ENCODE data around the gene CHRNA4. TPM values are rescaled to one million over a fixed set of nuclear protein-coding genes. Genes with fewer than 3 reads are reported as not detected.
"Not testable (repeated sequence)": the region's sequence is repeated elsewhere in the genome, so short reads cannot be mapped to it uniquely, and the experiment has no call there.

The CHRNA4 gene
- total and polyA plus RNA-seq, 7 donors: 0.01 to 0.41 (median 0.24) TPM; not detected in 4

- H3K27ac ChIP-seq: no peak overlapping the region
- peak in 1 of 2 donors; percentile 6 for DNase-seq
- H3K36me3 ChIP-seq (ENCODE audit: insufficient read depth in 1 of 2, low read depth in 1 of 2): no peaks in the 10 kb centered on the region
- WGBS, 3 donors: 50 to 60% (median 55%) methylated on average over 9 of the region's 9 CpGs
- no peak overlapping the region for H3K4me3 ChIP-seq
- no peak for ATAC-seq
- peaks cover 0 to 79% (median 7%) of the 10 kb centered on the region in 3 donors for H3K27me3 ChIP-seq (ENCODE audit: insufficient read depth in 3 of 3, low read length in 2 of 3)
- intact Hi-C loops (cut with DNase I): no loop called here
- TF ChIP-seq CTCF (IDR thresholded peaks at IDR 0.05): no peak
- H3K4me1 ChIP-seq: no peaks in the 10 kb centered on the region
- peaks cover 4% of the 10 kb centered on the region for H3K9me3 ChIP-seq
Measured at GRCh38 chr20:63335711-63336110, 25.4 kb downstream of the CHRNA4 start.

- intact Hi-C loops (cut with DNase I): not testable (repeated sequence)
Measured at GRCh38 chr20:63335060-63335459, 26.1 kb downstream of the CHRNA4 start.

GRCh38 chr20:63334356-63334755 is 26.8 kb downstream of the CHRNA4 start:
- Histone ChIP-seq H3K27ac (no peak overlapping the region), H3K36me3 (ENCODE audit: insufficient read depth in 1 of 2, low read depth in 1 of 2) (no peaks in the 10 kb centered on the region), H3K4me3 (no peak overlapping the region), H3K9me3 (peaks cover 4% of the 10 kb centered on the region), H3K27me3 (ENCODE audit: insufficient read depth in 3 of 3, low read length in 2 of 3) (peaks cover 0 to 78% (median 16%) of the 10 kb centered on the region in 3 donors), H3K4me1 (no peaks in the 10 kb centered on the region)
- 82 to 94% (median 83%) methylated on average over 8 of the region's 8 CpGs for WGBS, 3 donors
- no peak for TF ChIP-seq CTCF (IDR thresholded peaks at IDR 0.05)
- ATAC-seq (no peak), DNase-seq (peak in 1 of 2 donors; percentile 13)
- intact Hi-C loops (cut with DNase I): no loop called here

More at GRCh38 chr20:63335060-63335459, 26.1 kb downstream of the CHRNA4 start:
- ATAC-seq; DNase-seq; H3K36me3 ChIP-seq (ENCODE audit: insufficient read depth in 1 of 2, low read depth in 1 of 2); H3K4me3 ChIP-seq; H3K9me3 ChIP-seq; H3K27ac ChIP-seq; H3K4me1 ChIP-seq: not testable (repeated sequence)
- 97 to 99% (median 98%) methylated on average over 9 of the region's 9 CpGs for WGBS, 3 donors
- peaks cover 0 to 75% (median 9%) of the 10 kb centered on the region in 3 donors for H3K27me3 ChIP-seq (ENCODE audit: insufficient read depth in 3 of 3, low read length in 2 of 3)

GRCh38 chr20:63333241-63333836 is 27.8 kb downstream of the CHRNA4 start:
- H3K36me3 ChIP-seq (ENCODE audit: insufficient read depth in 1 of 2, low read depth in 1 of 2): no peaks in the 10 kb centered on the region
- no peak overlapping the region for H3K27ac ChIP-seq
- ATAC-seq: no peak
- H3K9me3 ChIP-seq: peaks cover 4% of the 10 kb centered on the region
- intact Hi-C loops (cut with DNase I): no loop called here
- no peaks in the 10 kb centered on the region for H3K4me1 ChIP-seq
- no peak for TF ChIP-seq CTCF (IDR thresholded peaks at IDR 0.05)
- peak; percentile 2 to 44 for DNase-seq
- 70 to 73% (median 72%) methylated on average over 18 to 19 of the region's 19 CpGs for WGBS, 3 donors
- H3K4me3 ChIP-seq: no peak overlapping the region
- peaks cover 0 to 80% (median 18%) of the 10 kb centered on the region in 3 donors for H3K27me3 ChIP-seq (ENCODE audit: insufficient read depth in 3 of 3, low read length in 2 of 3)

GRCh38 chr20:63332488-63333240 is 28.5 kb downstream of the CHRNA4 start:
- 80 to 84% (median 84%) methylated on average over 22 of the region's 22 CpGs for WGBS, 3 donors
- Histone ChIP-seq H3K27ac (no peak overlapping the region), H3K9me3 (peaks cover 4% of the 10 kb centered on the region), H3K36me3 (ENCODE audit: insufficient read depth in 1 of 2, low read depth in 1 of 2) (no peaks in the 10 kb centered on the region), H3K4me1 (no peaks in the 10 kb centered on the region), H3K27me3 (ENCODE audit: insufficient read depth in 3 of 3, low read length in 2 of 3) (peaks cover 0 to 75% (median 18%) of the 10 kb centered on the region in 3 donors), H3K4me3 (no peak overlapping the region)
- no peak for TF ChIP-seq CTCF (IDR thresholded peaks at IDR 0.05)
- DNase-seq (peak; percentile 6 to 38), ATAC-seq (no peak)
- intact Hi-C loops (cut with DNase I): no loop called here

All from psoas muscle (tissue), 8 donors.